Activated CD8-positive, alpha-beta memory T cell treated with anti-CD3 and anti-CD28 coated beads, Interleukin-2, amount 50 U/mL, for 1 hour (primary cell): ENCODE data around the gene SYNPO.

Experiments
- DNase-seq: peaks from one replicate; pipeline ENCODE4 v3.0.0-alpha.2; 2020; ENCODE audit errors: extremely low read depth

The SYNPO gene

DNA sequence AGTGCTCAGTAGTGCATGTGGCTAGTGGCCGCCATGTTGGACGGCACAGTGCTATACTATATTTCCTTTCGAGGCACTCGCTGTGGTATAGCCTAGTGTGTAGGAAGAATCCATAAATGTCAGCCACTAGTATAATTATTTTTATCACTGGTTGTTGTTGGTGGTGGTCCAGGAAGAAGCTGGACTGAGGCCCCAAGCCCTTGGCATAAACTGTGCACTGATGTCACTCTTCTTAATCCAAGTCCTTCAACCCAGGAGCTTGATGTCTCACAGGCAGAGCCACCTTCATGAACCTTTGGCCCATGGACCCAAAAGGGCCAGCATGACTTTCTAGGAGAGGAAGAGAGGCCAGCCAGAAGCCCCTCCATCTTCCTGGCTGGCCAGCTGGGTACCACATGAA lies 32.5 kb upstream of the SYNPO start:
- DNase-seq = no peak

GRCh38 chr5:150608991-150609390 lies 31.5 kb upstream of the SYNPO start:
- no peak for DNase-seq

GRCh38 chr5:150609843-150610584 lies 30.4 kb upstream of the SYNPO start:
- DNase-seq = no peak

- DNase-seq = no peak
These were observed 29.4 kb upstream of the SYNPO start for GRCh38 chr5:150611026-150611425.

DNA sequence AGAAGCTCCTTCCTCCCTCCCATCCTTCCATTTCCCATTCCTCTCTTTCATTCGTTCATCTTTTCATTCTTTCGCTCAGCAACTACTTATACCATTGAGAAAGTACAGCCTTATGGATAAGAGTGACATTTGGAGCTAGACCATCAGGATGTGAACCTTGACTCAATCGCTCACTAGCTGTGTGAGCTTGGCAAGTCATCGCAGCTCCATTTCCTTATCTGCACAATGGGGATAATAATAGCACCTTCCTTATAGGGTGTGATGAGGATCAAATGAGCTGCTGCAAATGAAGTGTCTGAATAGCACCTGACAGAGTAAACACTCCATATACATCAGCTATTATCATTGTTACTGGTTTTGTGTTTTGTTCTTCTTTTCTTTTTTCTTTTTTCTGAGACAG lies 28.1 kb upstream of the SYNPO start:
- no peak for DNase-seq

DNA sequence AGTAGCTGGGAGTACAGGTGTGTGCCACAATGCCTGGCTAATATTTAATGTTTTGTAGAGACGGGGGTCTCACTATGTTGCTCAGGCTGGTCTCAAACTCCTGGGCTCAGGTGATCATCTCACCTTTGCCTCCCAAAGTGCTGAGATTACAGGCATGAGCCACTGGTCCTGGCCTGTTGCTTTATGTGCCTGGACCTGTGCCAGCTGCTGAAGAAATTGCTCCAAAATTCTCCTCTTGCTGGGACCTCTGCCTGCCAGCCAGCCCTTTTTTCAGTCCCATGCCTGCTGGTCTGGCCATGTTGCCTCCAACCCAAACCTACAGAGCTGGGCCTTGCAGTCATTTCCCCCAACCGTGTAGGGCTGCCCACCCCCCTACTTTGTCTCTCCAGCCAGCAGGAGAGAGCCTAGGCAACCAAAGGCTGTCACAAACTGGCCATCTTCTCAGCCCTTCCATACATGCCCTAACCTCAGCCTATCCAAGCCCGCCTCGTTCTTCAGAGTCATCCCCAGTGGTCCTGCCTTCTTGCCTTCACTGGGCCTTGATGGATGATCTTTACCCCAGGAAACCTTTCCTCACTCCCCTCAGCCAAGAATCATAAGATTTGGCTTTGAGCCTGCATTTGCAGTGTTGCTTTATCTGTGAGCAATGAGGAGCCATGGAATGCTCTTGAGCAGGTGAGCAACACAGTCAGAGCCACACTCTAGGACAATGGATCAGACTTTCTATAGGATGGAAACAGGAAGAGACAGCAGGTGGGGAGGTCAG lies 27.4 kb upstream of the SYNPO start:
- no peak for DNase-seq

DNA sequence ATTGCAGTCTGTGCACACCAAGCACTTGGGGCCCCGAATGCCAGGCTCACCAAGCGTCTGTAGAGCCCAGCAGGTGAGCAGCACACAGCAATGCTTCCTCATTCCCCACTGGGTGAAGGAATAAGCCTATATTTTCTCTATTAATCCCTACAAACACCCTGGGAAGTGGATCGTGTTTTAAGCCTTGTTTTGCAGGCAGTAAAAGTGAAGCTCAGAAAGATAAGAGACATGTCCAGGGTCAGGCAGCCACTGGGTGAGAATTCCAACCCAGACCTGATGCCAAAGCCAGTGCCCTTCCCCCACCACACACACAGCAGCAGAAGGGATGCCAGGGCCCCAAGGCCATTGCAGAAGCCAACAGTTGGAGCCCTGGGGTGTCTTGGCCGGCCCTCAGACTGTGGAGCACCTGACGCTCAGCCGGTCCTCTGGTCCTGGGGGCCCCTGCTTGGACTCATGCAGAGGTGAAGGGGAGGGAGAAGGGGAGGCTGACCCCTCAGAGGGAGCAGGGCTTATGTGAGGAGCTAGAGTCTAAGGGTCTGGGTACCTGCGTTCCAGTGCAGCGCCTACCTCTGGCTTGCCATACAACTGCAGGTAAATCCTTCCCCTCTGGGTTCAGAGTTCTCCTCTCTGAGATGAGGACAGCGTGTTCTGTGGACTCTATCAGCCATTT lies 26.3 kb upstream of the SYNPO start:
- DNase-seq = no peak

GRCh38 chr5:150614661-150615060 lies 25.8 kb upstream of the SYNPO start:
- DNase-seq = no peak

DNA sequence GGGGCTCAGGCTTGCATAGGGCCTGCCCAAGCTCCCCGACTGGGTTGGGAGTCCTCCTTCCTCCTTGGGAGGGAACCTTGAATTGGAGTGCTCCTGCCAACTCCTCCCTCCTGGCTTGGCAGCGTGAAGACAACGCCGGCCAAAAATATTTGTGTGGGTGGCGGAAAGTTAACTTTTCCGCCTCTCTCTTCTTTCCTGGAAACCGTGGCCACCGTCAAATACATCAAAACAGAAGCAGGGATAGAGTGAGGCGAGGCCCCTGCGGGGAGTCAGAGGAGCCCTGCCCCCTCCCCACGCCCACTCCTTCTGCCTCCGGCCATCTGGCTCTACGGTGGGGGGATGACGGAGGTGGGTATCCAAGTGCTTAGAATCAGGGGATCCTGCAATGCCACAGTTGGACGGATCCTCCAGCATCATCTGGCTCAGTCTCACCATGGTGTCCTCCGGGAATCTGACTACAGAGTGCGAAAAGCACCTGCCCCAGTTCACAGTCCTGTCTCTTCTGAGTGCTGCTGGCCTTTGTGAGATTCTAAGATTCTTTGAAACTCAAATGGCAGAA lies 25.2 kb upstream of the SYNPO start:
- no peak for DNase-seq

DNA sequence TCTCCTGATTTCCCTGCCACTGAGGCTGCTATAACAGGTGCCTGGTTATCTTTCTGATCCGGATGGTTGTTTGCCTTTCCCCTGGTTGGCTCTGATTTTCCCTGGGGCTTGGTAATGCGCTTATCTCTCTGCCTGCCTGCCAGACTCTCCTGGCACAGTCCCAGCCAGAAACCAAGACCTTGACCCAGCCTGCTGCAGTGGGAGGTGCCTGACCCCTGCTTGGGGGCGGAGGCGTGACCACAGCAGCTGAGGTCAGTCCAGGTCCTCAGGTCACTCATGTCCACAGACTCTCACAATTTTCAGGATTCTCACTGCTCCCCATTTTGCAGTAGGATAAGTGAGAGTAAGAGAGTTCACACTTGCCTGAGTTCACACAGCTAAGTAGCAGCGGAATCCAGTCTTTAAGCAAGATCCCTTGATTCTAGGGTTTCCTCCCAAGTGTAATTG lies 24.4 kb upstream of the SYNPO start:
- no peak for DNase-seq

DNA sequence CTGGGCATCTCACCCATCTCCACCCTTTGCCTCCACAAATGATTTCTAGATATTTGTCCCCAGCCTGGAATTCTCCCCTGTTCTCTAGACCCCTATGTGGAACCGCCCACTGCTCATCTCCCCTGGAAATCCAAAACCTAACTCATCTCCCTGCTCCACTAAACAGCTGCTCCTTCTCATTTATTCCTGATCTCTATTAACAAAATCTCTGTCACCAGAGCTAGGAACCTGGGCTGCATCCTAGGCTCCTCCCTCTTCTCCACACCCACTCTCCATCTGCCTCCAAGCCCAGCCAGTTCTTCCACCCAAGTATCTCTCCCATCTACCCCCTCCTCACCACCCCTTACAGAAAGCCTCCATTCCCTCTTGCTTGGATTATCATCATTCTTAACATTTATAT lies 24.0 kb upstream of the SYNPO start:
- no peak for DNase-seq

DNA sequence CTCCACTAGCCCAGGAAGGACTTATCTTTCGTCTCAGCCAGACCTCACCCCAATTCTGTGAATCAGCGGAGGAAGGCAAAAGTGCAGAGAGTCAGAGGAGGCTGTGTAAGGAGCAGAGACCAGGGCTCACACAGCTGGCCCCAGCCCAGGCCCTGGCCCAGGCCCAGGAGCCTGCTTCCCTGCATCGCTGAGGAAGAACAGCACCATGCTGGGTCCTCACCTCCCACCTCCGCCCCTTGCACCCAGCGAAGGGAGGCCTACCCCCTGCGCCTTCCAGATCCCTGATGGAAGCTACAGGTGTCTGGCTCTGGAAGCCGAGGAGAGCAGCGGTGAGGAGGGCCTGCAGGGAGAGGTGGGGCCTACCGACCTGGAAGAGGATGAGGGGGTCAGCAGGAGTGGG lies 22.3 kb upstream of the SYNPO start:
- no peak for DNase-seq

GRCh38 chr5:150618588-150619281 lies 21.7 kb upstream of the SYNPO start:
- DNase-seq = no peak

DNA sequence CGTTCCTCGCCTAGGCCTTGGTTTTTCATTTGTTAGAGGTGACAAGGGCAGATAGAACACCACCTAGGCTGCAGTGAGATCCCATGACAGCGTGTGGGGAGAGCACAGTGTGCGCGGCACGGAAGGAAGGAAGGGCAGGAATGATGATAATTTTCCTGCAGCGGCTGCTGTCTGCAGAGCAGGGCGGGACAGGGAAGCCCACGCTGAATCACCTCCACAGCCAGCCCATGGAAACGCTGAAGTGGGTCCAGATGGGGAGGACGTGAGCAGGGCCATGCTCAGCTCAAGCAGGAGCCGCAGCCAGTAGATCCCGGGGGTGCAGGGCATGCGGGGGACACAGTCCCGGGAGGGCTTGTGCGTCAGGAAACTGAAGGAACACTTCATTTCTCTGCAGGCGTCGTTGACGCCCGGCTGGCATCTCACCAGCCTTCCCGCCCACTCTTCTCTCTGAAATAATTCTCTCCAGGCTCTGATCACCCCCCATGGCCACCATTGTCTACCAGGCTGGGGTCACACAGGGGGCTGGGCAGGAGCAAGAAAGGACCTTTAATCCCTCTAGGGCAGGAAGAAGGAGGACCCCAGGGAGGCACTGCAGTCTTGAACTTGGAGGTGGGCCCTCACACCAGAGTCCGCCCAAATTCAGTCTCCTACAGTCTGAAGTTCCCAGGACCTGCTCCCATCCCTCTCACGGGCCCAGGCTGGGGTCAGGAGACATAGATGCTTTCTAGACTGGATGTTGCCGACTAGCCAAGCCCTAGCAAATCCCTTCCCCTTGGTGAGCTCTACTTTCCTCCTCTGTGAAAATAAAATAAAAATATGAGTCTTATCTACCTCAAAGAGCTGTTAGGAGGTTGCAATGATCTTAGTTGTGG lies 20.9 kb upstream of the SYNPO start:
- DNase-seq = no peak

DNA sequence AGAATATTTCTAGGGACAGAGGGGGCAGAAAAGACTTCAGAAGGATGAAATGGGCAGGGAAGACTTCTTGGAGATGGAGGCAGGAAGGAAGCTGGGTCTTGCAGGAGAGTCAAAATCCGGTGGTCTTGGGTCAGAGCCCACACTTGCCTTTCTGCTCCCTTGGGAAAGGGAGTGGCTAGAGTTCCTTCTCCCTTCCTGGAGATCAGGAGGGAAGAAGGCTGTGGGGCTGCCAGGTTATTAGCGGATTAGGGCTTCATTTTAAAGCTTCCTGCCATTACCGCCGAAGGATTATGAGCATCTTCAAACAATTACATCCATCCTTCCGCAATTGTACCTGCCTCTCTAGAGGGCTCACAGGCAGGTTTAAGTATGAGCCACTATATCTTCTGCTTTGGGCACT lies 19.2 kb upstream of the SYNPO start:
- no peak for DNase-seq

- no peak for DNase-seq
These were observed 18.3 kb upstream of the SYNPO start for GRCh38 chr5:150622157-150622556.

GRCh38 chr5:150623152-150623877 lies 17.1 kb upstream of the SYNPO start:
- DNase-seq = no peak

DNA sequence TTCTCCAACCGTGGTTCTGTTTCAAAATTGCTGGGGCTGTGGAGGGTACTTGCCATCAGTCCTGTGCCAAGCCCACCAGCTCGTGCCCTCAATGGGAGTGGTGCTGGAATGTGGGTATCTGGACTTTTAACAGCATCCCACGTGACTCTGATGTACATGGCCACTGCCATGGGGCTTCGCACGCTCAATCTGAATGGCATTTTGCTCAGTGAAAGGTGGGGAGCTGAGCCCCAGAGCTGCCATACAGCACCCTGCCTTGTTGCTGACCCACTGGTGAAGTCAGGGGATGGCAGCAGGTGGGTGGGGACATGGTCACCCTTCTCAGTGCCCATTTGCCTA lies 16.6 kb upstream of the SYNPO start:
- DNase-seq = no peak

DNA sequence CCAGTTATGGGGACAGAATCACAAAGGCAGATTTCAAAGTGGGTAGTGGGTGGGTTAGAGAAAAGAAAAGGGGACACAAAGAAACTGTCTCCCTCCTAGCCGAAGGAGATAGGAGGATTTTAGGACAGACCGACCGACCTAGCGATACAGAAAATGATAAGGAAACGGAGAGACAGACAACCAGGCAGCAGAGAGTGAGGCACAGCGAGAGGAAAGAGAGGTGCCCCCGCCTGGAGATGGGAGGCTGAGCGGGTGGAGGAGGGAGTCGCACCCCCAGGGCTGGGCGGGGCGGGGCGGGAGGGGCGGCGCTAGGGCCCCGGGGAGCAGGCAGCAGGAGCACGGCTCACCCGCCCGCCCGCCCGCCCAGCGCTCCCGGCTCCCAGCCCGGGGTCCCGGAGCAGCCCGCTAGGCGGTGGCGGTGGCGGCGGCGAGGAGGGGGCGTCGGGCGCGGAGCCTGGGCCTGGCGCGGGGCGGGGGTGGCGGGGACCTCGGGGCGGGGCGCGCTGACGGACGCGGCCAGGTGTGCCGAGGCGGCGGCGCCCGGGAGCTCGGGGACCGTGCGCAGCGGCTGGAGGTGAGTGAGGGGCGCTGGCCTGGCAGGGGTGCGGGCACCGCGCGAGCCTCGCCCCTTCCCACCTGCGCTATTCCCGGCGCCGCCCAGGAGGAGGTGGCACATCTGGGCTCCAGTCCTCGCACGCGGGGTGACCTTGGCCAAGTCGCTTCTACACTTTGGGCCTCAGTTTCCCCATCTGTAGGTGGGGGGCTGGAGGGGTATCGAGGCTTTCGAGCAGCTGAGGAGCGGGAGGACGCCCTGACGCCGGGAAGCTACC lies 15.9 kb upstream of the SYNPO start:
- DNase-seq = no peak

GRCh38 chr5:150625164-150625535 lies 15.3 kb upstream of the SYNPO start:
- DNase-seq = no peak
